Left lung (tissue), 10 donors: ENCODE data around the gene DCDC1. TPM values are rescaled to one million over a fixed set of nuclear protein-coding genes. Genes with fewer than 3 reads are reported as not detected.

Experiments used
- ATAC-seq: fragments of 200-7000 bp; cut with Tn5 transposase; one replicate; pipeline ENCODE4 v1.9.1; 2020; ENCODE audit warnings: moderate library complexity
- DNase-seq, 4 donors: peaks; one replicate each; pipeline ENCODE4 v3.0.0-alpha.2; 2013 to 2020
- H3K27ac ChIP-seq, 2 donors: fragments of 200-600 bp; sonication (generic) in 1 of 2; one replicate each; pipeline versions ENCODE4 v1.5.0 to v1.8.0; 2020 to 2021
- H3K27me3 ChIP-seq, 2 donors: fragments of 200-600 bp; sonication (generic) in 1 of 2; one replicate each; pipeline versions ENCODE4 v1.5.0 to v1.8.0; 2020 to 2021
- H3K36me3 ChIP-seq, 2 donors: fragments of 200-600 bp; sonication (generic) in 1 of 2; one replicate each; pipeline versions ENCODE4 v1.5.0 to v1.8.0; 2020 to 2021
- H3K4me1 ChIP-seq, 2 donors: fragments of 200-600 bp; one replicate each; pipeline ENCODE4 v1.8.0; 2021
- H3K4me3 ChIP-seq, 2 donors: fragments of 200-600 bp; sonication (generic) in 1 of 2; one replicate each; pipeline versions ENCODE4 v1.5.0 to v1.8.0; 2020 to 2021; ENCODE audit warnings: mild to moderate bottlenecking in 1 of 2
- H3K9me3 ChIP-seq, 2 donors: fragments of 200-600 bp; sonication (generic) in 1 of 2; one replicate each; pipeline versions ENCODE4 v1.5.0 to v1.8.0; 2020 to 2021
- CTCF ChIP-seq, 2 donors: fragments of 200-600 bp; sonication (generic) in 1 of 2; IDR thresholded peaks; one replicate each; pipeline versions ENCODE4 v1.5.0 to v1.8.0; 2021; ENCODE audit warnings: antibody characterized with exemption in 2 of 2
- intact Hi-C, 2 donors: fragments of 100-400 bp; cut with DNase I; formaldehyde crosslinking; loops; one replicate each; pipeline versions ENCODE4 v1.11.2 to v1.14.2; 2022
- polyA plus RNA-seq, 6 donors: library from polyadenylated mRNA; unstranded; fragments of 120-200 nt; gene quantifications; one replicate each; pipeline ENCODE4 v1.2.1, GENCODE V29; 2013; ENCODE audit not compliant: insufficient read length in 6 of 6
- total RNA-seq, 2 donors: library from RNA; stranded (reverse); fragmentation: NEBNext Ultra II Directional; extraction: Animal tissue kit (Norgen Biotek cat#: 25700); gene quantifications; one replicate each; pipeline ENCODE4 v1.2.1, GENCODE V29; 2021
- donor health status: DM: no; HTN: yes; CAD: no.
- donor health status: DM: no; HTN: no; CAD: no.

Gene DCDC1
- total and polyA plus RNA-seq, 8 donors, result 0.09 to 3.3 (median 2.0) TPM

GRCh38 chr11:30826911-30827310 lies 542.6 kb downstream of the DCDC1 start:
- no peak for DNase-seq
- H3K27ac ChIP-seq, result no peak overlapping the region
- no peak for ATAC-seq
- intact Hi-C loops, result no loop called here
- no peaks in the 10 kb centered on the region for H3K27me3 ChIP-seq
- no peaks in the 10 kb centered on the region for H3K36me3 ChIP-seq
- no peak overlapping the region for H3K4me3 ChIP-seq
- TF ChIP-seq CTCF (IDR thresholded peaks at IDR 0.05), result no peak
- H3K4me1 ChIP-seq, result no peaks in the 10 kb centered on the region
- H3K9me3 ChIP-seq, result no peaks in the 10 kb centered on the region

GRCh38 chr11:30825723-30826122 lies 543.8 kb downstream of the DCDC1 start:
- no peak for ATAC-seq
- Histone ChIP-seq H3K4me3 (no peak overlapping the region), H3K27ac (no peak overlapping the region), H3K27me3 (no peaks in the 10 kb centered on the region), H3K9me3 (no peaks in the 10 kb centered on the region), H3K4me1 (no peaks in the 10 kb centered on the region), H3K36me3 (no peaks in the 10 kb centered on the region)
- no peak for TF ChIP-seq CTCF (IDR thresholded peaks at IDR 0.05)
- DNase-seq, result no peak
- intact Hi-C loops, result no loop called here

DNA sequence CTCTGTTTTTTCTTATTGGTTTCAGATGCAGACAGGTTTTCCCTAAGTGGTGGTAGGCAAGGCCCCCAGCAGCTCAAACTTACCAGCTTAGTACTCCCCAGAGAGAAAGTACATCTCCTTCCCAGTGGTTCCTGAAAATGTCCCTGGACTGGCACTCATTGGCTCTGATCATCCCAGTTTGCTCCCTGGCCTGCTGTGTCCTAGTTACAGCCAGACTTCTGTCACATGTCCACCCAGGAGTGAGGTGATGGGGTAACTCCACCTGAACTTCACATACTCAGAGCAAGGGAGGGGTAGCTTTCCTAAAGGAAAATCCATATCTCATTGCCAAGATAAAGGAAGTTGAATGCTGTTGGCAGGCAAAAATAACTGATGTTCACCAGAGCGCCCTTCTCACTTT lies 546.4 kb downstream of the DCDC1 start:
- ATAC-seq, result no peak
- Histone ChIP-seq H3K9me3 (no peaks in the 10 kb centered on the region), H3K4me1 (no peaks in the 10 kb centered on the region), H3K27me3 (no peaks in the 10 kb centered on the region), H3K36me3 (no peaks in the 10 kb centered on the region), H3K27ac (no peak overlapping the region), H3K4me3 (no peak overlapping the region)
- no peak for DNase-seq
- intact Hi-C loops, result no loop called here
- no peak for TF ChIP-seq CTCF (IDR thresholded peaks at IDR 0.05)

DNA sequence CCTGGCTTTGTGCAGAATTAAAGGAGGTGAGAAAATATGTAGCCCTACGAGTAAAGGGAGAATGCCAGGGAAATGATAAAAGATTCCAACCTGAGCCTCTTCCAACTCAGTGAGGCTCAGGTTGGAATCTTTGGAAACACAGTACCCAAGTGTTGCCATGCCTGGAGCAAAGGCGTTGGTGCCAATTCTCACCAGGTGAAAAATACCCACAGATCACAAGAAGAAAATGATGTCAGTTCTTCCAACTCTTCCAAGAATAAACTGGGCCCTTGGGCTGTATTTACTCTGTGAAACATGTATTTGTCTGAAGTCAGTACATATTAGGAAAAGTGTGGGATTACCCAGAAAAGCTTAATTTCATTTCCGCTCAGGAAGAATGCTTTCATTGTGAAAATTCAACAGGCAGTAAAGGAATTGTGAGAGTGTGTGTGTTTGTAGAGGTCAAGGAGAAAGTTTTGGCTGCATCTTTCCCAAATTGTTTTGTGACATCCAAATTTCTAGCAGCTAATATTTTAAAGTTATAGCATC lies 548.0 kb downstream of the DCDC1 start:
- TF ChIP-seq CTCF (IDR thresholded peaks at IDR 0.05), result no peak
- Histone ChIP-seq H3K4me3 (no peak overlapping the region), H3K4me1 (no peaks in the 10 kb centered on the region), H3K27me3 (no peaks in the 10 kb centered on the region), H3K36me3 (no peaks in the 10 kb centered on the region), H3K27ac (no peak overlapping the region), H3K9me3 (no peaks in the 10 kb centered on the region)
- intact Hi-C loops, result no loop called here
- ATAC-seq (no peak), DNase-seq (no peak)

GRCh38 chr11:30818721-30819120 lies 550.8 kb downstream of the DCDC1 start:
- TF ChIP-seq CTCF (IDR thresholded peaks at IDR 0.05), result no peak
- ATAC-seq, result no peak
- H3K27me3 ChIP-seq, result no peaks in the 10 kb centered on the region

More at GRCh38 chr11:30818721-30819120, 550.8 kb downstream of the DCDC1 start:
- Histone ChIP-seq H3K4me3 (no peak overlapping the region), H3K36me3 (no peaks in the 10 kb centered on the region), H3K4me1 (no peaks in the 10 kb centered on the region), H3K9me3 (no peaks in the 10 kb centered on the region), H3K27ac (no peak overlapping the region)
- DNase-seq, result no peak
- intact Hi-C loops, result no loop called here
